ENCODE data around the gene SLC12A4.
"Not testable (repeated sequence)": the region's sequence is repeated elsewhere in the genome, so short reads cannot be mapped to it uniquely, and the experiment has no call there.

SLC12A4 gene

DNA sequence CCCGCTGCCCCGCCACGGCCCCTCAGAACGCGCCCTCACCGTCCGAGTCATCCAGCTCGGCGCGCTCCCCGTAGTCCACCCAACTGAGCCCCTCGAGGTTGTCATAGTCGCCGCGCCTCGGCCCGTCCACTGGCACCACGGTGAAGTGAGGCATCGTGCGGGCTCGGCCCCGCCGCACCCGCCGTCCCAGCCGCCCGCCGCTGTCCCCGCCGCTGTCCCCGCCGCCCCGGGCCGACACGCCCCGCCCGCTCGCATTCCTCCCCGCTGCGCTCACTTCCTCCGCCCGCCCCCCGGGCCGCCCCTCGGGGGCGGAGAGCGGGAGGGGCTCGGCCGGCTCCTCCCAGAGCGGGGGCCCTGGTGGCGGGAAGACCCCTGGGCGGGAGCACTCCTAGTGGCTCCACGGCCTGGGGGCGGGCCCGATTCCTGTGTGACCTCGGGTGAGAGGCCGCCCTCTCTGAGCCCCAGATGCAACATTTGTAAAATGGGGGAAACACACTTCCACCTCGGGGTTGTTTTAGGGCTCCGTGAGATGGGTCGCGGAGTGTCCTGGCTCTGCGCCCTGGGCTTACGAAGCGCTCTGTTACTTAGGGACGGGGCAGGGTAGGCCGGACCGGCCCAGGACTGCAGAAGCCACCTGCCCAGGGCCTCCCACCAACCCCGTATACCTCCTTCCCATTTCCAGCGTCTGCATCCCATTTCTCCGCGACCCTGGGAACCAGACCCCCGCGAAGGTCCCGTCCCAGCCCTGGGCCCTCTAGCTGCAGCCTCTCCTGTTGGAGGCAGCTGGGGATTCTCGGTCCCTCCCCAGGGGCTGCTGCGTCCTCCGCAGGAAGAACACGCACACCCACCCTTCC lies at the start of gene SLC12A4:
Gene SLC12A4, minus strand, starts transcription at position 238 of the 854 bp plus-strand sequence. Its CDS starts 84 bp downstream, at position 154.
- DNase-seq (ENCODE audit: low spot score) = peak; percentile 90

- no peak for DNase-seq (ENCODE audit: low spot score)
Measured at GRCh38 chr16:68015681-68016080, 47.2 kb upstream of the SLC12A4 start, which contains the start of gene DPEP2NB. Gene DPEP2NB (minus strand): TSS chr16:68015911. CDS start chr16:68015770, 141 bp downstream.

DNA sequence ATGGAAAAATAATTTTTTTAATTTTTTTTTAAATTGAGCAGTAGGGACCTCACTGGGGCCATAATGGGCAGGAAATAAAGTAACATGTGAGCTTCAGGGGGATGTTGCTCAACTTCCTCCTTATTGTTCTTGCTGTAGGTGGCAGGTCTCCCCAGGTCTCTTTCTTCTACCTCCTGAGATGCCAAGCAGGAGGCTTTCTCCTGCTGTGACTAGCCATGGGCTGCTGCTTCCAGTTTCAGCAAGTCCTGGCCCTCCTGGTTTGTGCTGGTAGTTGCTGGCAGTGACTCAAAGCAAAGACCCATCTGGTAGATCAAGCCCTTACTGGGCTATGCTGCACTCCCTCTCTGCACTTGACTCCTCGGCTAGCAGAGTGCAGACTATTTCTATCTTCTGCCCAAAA lies 45.0 kb upstream of the SLC12A4 start:
- DNase-seq (ENCODE audit: low spot score) = no peak

- DNase-seq (ENCODE audit: low spot score) = not testable (repeated sequence)
Measured at GRCh38 chr16:68009872-68010271, 41.4 kb upstream of the SLC12A4 start.

GRCh38 chr16:68009157-68009735 lies 40.8 kb upstream of the SLC12A4 start:
- DNase-seq (ENCODE audit: low spot score) = no peak

- peak; percentile 76 for DNase-seq (ENCODE audit: low spot score)
Measured at GRCh38 chr16:68005786-68006286, 37.4 kb upstream of the SLC12A4 start.

GRCh38 chr16:68005211-68005610 lies 36.8 kb upstream of the SLC12A4 start:
- no peak for DNase-seq (ENCODE audit: low spot score)

- no peak for DNase-seq (ENCODE audit: low spot score)
Measured at GRCh38 chr16:68003031-68003430, 34.6 kb upstream of the SLC12A4 start.

GRCh38 chr16:68000450-68000849 lies 32.0 kb upstream of the SLC12A4 start:
- DNase-seq (ENCODE audit: low spot score) = no peak

GRCh38 chr16:67999985-68000384 lies 31.5 kb upstream of the SLC12A4 start:
- DNase-seq (ENCODE audit: low spot score) = peak; percentile 37

DNA sequence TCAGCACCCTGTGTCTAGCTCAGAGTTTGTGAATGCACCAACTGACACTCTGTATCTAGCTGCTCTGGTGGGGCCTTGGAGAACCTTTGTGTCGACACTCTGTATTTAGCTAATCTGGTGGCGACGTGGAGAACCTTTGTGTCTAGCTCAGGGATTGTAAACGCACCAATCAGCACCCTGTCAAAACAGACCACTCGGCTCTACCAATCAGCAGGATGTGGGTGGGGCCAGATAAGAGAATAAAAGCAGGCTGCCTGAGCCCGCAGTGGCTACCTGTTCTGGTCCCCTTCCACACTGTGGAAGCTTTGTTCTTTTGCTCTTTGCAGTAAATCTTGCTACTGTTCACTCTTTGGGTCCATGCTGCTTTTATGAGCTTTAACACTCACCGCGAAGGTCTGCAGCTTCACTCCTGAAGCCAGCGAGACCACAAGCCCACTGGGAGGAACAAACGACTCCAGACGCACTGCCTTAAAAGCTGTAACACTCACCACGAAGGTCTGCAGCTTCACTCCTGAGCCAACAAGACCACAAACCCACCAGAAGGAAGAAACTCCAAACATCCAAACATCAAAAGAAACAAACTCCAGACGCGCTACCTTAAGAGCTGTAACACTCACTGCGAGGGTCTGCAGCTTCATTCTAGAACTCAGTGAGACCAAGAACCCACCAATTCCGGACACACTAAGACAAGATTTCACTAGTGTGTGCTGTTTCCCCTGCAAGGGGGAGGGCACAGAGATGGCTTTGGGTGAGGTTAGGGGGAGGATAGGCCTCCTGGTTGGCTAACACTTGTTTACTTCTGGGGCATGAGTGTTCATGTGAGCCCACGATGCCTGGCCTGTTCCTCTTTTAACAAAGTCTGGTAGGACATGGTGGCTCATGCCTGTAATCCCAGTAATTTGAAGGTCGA lies 30.6 kb upstream of the SLC12A4 start, which contains the start of gene DPEP2:
Gene DPEP2, minus strand, starts transcription at position 706 of the 910 bp plus-strand sequence. CDS start 6,272 bp downstream, outside the sequence.
- not testable (repeated sequence) for DNase-seq (ENCODE audit: low spot score)

- DNase-seq (ENCODE audit: low spot score) = not testable (repeated sequence)
Measured at GRCh38 chr16:67998231-67998778, 29.9 kb upstream of the SLC12A4 start.

DNA sequence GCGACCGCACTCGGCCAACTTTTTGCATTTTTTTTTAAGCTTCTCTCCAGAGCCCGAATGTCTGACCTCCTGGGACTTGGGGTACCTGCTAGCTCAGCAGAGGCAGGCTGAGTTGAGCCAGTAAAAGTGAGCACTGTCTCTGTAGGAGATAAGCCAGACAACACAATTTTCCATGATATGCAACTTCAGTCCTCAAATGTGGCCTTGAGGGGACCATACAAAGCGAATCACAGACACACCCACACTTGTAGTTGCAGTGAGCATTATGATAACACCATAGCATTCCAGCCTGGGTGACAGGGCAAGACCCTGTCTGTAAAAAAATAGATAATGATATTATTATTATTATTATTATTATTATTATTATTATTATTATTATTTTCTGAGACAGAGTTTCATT lies 28.2 kb upstream of the SLC12A4 start:
- no peak for DNase-seq (ENCODE audit: low spot score)

GRCh38 chr16:67995423-67995822 lies 27.0 kb upstream of the SLC12A4 start:
- no peak for DNase-seq (ENCODE audit: low spot score)

- not testable (repeated sequence) for DNase-seq (ENCODE audit: low spot score)
Measured at GRCh38 chr16:67994040-67994408, 25.6 kb upstream of the SLC12A4 start.

GRCh38 chr16:67993207-67994039 lies 25.0 kb upstream of the SLC12A4 start:
- peak; percentile 90 for DNase-seq (ENCODE audit: low spot score)

- DNase-seq (ENCODE audit: low spot score) = no peak
Measured at GRCh38 chr16:67992661-67993206, 24.3 kb upstream of the SLC12A4 start.

GRCh38 chr16:67990018-67990386 lies 21.6 kb upstream of the SLC12A4 start:
- no peak for DNase-seq (ENCODE audit: low spot score)

DNA sequence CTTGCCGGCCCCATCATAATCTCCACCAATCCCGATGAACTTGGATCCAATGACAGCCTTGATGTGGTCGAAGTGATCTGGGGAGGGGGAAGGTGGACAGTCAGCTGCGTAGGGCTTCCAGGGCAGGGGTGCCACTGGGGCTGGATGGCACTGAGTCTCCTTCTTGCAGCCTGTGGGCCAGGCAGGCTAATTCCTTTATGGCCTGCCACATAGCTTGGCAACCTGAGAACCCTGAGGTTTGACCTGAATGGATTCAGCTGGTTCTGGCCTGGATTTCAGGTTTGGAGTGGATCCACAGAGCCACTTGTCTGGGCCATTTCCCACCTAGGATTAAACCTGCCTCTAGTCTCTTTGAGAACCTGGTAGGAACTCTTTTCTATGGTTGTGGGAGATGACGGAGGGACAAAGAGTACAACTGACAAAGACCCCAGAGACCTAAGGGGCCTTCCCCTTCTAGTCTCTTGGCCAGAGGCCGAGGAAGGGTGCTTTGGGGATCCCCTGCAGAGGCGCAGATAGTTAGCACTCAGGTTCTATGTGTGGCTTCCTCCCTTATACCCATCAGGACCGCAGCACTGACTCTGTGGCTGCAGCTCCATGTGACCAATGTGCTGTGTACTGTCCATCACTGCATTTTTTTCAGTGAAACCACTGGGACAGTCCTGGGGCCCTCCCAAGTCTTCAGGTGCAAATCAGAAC lies 21.0 kb upstream of the SLC12A4 start:
- no peak for DNase-seq (ENCODE audit: low spot score)

DNA sequence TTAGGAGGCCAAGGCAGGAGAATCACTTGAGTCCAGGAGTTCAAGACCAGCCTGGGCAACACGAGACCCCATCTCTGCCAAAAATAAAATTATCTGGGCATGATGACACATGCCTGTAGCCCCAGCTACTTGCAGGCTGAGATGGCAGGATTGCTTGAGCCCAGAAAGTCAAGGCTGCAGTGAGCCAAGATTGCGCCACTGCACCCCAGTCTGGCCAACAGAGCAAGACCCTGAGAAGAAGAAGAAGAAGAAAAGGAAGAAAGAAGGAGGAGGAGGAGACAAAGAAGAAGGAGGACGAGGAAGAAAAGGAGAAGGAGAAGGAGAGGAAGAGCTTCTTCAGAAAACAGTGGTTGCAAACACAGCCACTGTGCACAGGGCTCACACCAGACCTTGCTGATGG lies 20.2 kb upstream of the SLC12A4 start:
- DNase-seq (ENCODE audit: low spot score) = no peak

Measured in NAMALWA (cell line).